Stimulated activated CD8-positive, alpha-beta memory T cell treated with anti-CD3 and anti-CD28 coated beads, Interleukin-12 subunit alpha, Interleukin-12 subunit beta, amount 100 ng/mL, for 1 hour (primary cell): Measurements from ENCODE around the gene FKBP10.
"Not testable (repeated sequence)": the region's sequence is repeated elsewhere in the genome, so short reads cannot be mapped to it uniquely, and the experiment has no call there.

Source experiments
- DNase-seq: peaks from one replicate; pipeline ENCODE4 v3.0.0-alpha.2; 2020; ENCODE audit warnings: low read depth

FKBP10 gene

GRCh38 chr17:41810659-41811548, 1.9 kb upstream of the FKBP10 start:
- DNase-seq = no peak

DNA sequence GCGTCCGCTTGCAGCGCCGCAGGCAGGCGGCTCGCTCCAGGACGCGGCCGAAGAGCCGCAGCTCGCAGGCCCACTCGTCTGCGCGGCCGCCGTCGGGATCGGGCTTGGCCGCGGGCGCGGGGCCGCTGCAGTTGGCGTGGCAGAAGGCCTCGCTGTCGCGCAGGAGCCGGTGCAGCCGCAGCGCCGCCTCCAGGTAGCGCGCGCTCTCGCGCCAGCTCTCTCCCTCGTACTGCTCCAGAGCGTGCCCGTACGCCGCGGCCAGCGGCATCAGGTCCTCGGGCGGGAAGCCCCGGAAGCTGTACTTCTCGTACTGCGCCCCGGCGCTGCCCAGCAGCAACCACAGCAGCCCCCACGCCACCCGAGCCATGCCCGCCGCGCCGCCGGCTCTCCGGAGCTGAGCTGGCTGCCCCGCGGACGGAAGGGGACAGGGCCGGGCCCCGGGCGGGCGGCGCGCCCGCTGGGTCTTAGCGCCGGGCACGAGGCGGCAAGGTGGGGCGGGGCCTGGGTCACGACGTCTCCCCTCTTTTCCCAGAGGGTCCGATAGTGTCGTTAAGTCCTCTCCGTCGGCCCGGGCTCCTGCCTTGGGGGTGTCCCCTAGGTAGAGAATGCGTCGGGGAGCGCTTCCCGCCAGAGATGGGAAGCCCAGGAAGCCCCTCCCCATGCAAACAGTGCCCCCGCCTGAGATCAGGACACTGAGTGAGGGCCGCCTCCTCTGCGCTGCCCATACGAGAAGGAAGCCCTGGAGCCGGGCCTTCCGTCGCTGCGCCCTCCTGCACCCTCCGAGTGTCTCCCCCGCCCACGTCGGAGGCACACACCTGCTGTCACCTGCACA, 1.0 kb upstream of the FKBP10 start, which contains the start of gene P3H4:
P3H4 (minus strand) TSS at position 401 of the 832 bp plus-strand sequence; CDS start at position 367, 34 bp downstream.
- peak; percentile 42 for DNase-seq

- DNase-seq = no peak
Measured at GRCh38 chr17:41813152-41813680, 412 bp downstream of the FKBP10 start.

- no peak for DNase-seq
Measured at GRCh38 chr17:41813699-41814124, 908 bp downstream of the FKBP10 start.

DNA sequence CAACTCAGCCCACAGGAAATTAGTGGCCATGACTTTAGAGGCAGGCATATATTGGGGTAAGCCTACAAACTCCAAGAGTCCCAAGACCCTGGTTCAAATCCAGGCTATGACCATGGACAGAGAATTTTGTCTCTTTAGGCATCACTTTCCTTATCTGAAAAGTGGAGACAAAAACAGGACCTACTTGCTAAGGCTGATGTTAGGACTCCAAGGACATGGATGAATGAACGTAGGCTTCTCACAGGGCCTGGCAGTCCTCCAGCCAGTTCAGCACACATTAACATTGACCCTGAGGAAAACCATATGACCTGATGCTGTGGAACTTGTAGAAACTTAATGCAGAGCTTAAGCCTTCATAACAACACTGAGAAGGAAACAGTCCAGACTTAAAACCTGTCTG, 1.4 kb downstream of the FKBP10 start:
- no peak for DNase-seq

GRCh38 chr17:41816637-41817320, 4.0 kb downstream of the FKBP10 start:
- no peak for DNase-seq

GRCh38 chr17:41818024-41818423, 5.2 kb downstream of the FKBP10 start:
- DNase-seq = no peak

DNA sequence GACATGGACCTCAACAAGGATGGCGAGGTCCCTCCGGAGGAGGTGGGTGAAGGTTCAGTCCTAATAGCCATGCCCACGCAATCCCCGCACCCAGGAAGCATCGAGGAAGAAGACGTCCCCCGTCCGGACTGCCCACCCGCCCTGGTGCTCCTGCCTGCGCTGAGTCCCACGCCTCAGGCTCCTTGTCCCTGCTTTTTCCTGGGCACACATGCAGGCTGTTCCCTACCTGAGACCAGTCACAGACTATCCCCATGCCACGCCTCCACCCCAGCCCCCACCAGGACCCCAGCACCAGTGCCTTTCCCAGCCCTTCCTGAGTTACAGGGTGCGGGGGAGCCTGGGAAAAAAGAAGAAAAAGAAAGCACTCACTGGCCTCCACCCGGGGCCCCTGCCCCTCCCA, 9.0 kb downstream of the FKBP10 start:
- DNase-seq = no peak

DNA sequence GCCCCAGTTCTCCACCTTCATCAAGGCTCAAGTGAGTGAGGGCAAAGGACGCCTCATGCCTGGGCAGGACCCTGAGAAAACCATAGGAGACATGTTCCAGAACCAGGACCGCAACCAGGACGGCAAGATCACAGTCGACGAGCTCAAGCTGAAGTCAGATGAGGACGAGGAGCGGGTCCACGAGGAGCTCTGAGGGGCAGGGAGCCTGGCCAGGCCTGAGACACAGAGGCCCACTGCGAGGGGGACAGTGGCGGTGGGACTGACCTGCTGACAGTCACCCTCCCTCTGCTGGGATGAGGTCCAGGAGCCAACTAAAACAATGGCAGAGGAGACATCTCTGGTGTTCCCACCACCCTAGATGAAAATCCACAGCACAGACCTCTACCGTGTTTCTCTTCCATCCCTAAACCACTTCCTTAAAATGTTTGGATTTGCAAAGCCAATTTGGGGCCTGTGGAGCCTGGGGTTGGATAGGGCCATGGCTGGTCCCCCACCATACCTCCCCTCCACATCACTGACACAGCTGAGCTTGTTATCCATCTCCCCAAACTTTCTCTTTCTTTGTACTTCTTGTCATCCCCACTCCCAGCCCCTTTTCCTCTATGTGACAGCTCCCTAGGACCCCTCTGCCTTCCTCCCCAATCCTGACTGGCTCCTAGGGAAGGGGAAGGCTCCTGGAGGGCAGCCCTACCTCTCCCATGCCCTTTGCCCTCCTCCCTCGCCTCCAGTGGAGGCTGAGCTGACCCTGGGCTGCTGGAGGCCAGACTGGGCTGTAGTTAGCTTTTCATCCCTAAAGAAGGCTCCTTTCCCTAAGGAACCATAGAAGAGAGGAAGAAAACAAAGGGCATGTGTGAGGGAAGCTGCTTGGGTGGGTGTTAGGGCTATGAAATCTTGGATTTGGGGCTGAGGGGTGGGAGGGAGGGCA, 9.7 kb downstream of the FKBP10 start:
- no peak for DNase-seq

DNA sequence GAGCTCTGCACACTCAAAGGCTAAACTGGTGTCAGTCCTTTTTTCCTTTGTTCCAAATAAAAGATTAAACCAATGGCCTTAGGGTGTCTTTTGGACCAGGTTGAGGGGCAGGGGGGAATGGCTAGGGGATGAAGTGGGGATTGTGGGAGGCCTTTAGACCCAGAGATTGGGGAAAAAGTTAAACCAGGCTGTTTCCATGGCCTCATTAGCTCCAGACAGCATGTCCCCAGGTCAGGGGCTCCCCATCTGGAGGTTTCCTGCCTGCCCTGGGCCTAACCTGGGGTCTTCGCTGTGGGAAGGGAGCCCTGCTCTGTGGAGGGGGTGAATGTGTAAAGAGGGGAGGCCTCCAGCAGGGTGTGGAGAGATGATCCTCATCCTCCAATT, 10.3 kb downstream of the FKBP10 start:
- DNase-seq = no peak

DNA sequence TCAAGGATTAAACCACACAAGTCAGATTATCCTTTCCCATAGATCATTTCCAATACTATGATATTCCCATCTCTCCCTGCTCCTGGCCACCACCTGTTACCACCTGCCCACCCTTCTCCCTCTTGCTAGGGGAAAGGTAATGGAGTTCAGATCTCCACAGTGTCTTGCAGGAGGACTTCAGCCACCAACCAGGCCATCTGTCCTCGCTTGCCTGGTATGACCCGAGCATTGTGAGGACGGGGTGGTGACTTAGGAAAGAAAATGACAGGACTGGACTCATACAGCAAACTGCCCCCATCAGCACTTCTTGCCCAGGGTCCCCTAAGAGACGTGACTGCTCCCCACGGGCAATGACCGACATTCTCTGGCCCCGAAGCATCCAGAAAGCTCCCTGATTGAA, 10.8 kb downstream of the FKBP10 start:
- no peak for DNase-seq

GRCh38 chr17:41824086-41824485, 11.3 kb downstream of the FKBP10 start:
- DNase-seq = no peak

DNA sequence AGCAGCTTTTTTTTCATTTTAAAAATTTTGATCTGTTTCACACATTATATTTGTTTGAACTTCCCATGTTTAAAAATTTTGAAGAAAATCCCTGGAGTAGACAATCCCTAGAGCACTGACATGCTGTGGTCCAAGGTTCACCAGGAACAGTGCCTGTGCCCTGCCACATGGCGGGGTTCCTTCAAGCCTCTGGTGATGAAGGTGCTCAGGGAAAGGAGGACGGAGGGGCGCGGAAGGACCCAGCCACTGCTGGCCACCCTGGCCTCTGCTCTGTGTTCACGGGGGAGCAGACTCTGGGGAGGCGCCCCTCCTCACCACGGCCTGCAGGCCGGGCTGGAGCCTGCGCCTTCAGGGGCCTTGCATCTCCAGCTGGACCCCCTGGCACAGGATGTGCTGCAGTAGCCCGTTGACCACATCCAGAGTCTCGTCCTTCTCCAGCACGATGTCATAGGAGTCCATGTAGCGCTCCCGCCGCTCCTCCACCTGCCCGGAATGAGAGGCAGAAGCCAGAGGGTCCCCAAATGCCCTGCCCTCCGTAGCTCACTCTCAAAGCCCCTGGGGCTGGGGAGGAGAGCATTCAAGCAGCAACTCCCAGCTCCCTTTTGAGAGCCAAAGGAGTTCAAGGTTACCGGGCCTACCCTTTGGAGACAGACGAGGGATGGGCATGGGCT, 12.5 kb downstream of the FKBP10 start:
- DNase-seq = no peak

GRCh38 chr17:41829961-41830360, 17.2 kb downstream of the FKBP10 start:
- DNase-seq = not testable (repeated sequence)

DNA sequence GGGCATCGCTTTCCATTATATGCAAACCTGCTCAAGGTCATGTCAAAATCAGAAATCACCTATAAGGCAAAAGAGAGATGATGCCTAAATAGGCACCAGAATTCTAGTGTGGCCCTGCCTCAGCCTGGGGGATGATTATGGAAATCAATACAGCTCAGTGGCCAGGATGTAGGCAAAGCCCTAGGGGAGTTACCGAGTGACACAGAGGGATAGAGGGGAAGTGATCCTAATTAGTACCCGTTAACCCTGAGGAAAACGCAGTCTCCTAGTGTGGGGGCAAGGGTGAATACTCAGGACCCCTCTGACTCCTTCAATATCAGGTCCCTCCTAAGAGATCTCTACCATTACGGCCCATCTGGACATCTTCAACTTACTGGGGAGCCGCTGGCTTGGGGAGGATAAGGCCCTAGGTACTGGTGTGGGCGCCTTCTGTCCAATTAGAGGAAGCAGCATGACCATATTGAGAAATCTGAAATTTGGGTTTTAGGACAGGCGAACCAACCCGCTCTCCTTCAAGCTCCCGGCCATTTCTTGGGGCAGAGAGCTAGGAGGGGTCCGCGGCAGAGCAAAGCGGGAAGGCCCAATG, 22.5 kb downstream of the FKBP10 start:
- no peak for DNase-seq

- DNase-seq = peak; percentile 29
Measured at GRCh38 chr17:41835800-41836549, 23.2 kb downstream of the FKBP10 start, which contains the start of gene NT5C3B. TSS of gene NT5C3B (minus strand) at chr17:41836232. CDS start at chr17:41836193, 39 bp downstream.

DNA sequence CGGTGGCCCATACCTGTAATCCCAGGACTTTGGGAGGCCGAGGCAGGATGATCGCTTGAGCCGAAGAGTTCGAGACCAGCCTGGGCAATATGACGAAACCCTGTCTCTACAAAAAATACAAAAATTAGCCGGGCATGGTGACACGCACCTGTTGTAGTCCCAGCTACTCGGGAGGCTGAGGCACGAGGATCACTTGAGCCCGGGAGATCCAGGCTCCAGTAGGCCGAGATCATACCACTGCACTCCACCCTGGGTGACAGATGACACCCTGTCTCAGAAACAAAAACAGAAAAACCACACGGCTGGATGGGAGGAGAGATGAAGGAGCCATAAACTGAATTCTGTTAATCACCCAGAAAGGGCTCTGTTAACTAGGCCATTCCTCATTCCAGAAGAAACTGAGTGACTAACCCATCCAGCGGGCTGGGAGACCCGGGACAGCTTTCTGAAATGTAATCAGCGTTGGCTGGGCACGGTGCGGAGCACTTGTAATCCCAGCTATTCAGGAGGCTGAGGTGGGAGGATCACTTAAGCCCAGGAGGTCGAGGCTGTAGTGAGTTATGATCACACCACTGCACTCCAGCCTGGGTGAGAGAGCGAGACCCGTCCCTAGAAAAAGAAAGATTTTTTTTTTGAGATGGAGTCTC, 23.9 kb downstream of the FKBP10 start:
- no peak for DNase-seq

- no peak for DNase-seq
Measured at GRCh38 chr17:41837761-41838538, 25.1 kb downstream of the FKBP10 start, which contains the start of gene KLHL10. TSS of gene KLHL10 (plus strand) at chr17:41837825. CDS start at chr17:41837933, 108 bp downstream.
